Measurements from ENCODE around the gene EFNA3.

- TF ChIP-seq CTCF (IDR thresholded peaks at IDR 0.05; ENCODE audit: insufficient read depth, low read length, poor library complexity, severe bottlenecking) (no peak), EZH2phosphoT487 (conservative IDR thresholded peaks at IDR 0.05; ENCODE audit: low read length) (no peak)
Measured at GRCh38 chr1:155066777-155067176, 11.9 kb upstream of the EFNA3 start.

All from SU-DHL-6 (cell line).